ENCODE data around the gene THBS2.

Gene THBS2

GRCh38 chr6:169177516-169178166 is 76.0 kb downstream of the THBS2 start:
- DNase-seq = no peak

GRCh38 chr6:169176361-169176991 is 77.2 kb downstream of the THBS2 start:
- no peak for DNase-seq

GRCh38 chr6:169175360-169175887 is 78.2 kb downstream of the THBS2 start:
- no peak for DNase-seq

GRCh38 chr6:169174516-169175359 is 78.9 kb downstream of the THBS2 start:
- DNase-seq = no peak

DNA sequence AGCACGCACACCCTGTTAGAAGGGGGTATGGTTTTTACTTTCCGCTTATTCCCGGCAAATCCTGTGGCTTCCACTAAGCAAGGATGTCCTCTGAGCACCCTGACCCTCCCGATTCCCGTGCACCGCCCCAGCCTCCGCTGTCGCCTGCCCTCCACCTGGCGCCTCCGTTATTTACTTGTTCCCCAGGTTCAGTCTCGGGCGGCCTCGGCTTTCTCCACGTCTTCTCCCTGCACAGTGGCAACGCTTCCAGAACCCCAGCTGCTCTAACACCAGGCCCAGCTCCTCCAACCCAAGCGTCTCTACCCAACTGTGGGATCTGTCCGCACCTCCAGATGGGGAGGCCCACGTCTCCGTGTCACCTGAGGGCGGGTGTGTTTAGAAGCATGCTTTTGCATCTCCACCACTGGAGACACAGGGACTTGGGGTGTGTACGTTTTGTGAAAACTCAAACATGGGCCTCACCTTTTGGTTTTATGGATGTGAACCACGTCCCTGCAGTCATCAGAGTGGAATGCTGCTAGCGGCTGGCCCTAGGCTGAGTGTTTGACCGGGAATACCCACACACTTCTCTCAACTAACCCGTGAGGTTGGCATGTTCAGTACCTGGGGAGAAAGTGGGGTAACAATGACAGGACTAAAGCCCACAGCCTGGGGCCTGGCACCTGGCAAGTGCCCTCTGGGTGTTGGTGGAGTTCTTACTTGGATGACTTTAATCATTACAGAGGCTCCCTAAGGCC is 79.9 kb downstream of the THBS2 start:
- no peak for DNase-seq

DNA sequence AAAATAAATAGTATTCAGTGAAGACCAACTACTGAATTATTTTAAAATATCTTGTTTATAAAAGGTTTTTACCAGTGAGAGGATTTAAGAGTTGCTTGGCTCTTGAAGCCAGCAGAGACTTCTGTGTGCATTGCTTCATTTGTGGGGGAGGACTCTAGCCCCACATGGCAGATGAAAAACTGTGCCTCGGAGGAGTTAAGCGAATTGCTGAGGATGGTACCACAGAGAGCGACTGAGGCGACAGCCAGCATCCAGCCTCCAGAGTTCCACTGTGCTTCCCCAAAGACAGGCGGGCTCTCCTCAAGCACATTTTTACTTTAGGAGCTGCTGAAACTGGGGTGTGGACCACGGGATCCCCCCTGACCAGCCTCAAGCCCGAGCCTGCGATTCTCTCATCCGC is 80.7 kb downstream of the THBS2 start:
- DNase-seq = no peak

- DNase-seq = no peak
These were observed 81.2 kb downstream of the THBS2 start for GRCh38 chr6:169172456-169172855.

DNA sequence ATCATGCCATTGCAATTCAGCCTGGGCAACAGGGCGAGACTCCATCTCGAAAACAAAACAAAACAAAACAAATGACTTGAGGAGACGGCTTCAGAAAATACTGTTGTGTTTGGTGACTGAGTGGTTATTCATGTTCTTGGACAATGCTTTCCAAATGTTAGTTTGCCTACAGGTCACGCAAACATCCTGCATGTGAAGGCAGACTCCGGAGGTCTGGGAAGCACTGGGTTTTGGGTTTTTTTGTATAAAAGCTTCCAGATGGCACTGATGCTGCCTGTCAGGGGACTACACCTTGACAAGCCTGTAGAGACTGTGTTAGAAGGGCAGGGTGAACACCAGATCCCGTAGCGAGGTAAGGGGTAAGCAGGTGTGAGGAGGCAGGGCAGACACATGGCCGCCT is 81.7 kb downstream of the THBS2 start:
- DNase-seq = no peak

- no peak for DNase-seq
These were observed 82.6 kb downstream of the THBS2 start for GRCh38 chr6:169171016-169171415.

GRCh38 chr6:169170583-169170955 is 83.1 kb downstream of the THBS2 start:
- no peak for DNase-seq

DNA sequence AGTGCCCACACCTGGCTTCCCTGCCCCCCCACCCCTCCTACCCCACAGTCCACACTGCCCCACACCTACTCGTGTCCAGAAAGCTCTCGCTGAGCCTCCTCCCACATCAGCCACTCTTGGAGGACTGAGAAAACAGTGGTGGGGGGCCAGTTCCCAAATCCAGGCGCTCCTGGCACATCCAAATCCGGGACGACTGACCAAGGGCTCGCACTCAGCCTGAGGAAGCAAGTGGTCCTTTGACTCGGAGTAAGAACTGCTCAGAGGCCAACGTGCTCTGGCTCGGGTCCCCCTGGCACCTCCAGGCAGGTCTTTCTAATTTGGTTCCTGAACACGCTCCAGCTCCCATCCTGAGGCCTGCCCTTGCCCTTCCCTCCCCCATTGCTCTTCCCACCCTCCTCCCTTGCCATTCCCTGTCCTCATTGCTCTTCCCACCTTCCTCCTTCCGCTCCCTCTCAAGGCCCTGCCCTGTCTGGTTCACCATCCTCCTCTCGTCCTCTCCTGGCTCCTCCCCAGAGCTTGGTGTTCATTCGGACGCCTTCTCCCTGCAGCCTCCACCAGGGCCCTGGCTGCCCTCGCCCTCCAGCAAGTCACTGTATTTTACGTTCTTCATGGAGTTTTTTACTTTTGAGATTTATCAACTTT is 83.6 kb downstream of the THBS2 start:
- DNase-seq = no peak

- DNase-seq = no peak
These were observed 84.3 kb downstream of the THBS2 start for GRCh38 chr6:169169375-169169774.

DNA sequence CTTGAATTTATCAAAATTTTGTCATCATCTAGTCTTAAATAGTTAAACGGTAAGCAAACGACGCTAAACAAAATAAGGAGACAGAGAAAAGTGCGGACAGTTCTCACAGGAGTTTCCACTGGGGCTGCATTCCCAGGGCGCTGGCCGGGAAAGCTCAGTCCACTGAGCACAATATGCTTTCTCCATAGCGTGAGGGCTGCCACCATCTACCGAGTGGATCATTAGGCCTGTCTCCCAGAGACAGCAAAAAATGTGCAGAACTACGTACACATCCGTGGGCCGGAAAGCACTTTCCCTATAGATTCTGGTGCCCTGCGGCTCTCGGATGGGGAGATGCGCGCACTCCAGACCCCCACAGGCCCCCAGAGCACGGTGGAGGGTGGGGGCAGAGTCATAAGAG is 84.9 kb downstream of the THBS2 start:
- no peak for DNase-seq

GRCh38 chr6:169168302-169168630 is 85.4 kb downstream of the THBS2 start:
- no peak for DNase-seq

DNA sequence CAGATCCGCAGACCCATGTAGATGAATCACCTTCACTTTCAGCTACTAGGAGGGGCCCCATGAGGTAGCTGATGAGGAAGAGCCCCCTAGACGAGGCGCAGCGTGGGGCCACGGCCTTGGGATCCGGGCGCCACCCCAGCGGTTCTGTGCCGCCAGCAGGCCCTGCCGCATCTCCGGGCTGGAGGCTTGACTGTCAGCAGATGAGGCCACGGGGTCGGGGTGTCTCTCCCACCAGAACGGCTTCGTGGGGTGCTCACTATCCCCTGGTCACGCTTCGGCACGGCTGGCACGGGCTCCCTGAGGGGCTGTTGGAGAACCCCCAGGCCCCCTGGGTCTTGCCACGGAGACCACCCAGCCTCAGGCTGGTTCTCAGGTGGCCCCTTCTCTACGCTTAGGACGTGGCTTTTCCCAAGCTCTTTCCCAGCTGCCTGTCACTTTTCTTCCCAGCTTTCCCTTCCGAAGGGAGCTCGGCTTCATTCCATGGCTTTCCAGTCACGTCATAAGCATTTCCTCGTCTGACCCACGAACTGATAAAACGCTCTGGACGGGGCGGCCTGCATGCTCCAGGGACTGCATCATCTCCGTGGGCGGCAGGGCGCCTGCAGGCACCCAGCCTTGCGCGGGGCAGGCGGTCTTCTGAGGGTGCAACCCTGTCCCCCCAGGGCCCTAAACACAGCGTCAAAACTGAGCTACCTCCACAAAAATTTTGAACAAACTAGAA is 85.9 kb downstream of the THBS2 start:
- DNase-seq = no peak

- no peak for DNase-seq
These were observed 86.6 kb downstream of the THBS2 start for GRCh38 chr6:169166896-169167580.
